Esophagus muscularis mucosa (tissue), 4 donors: ENCODE data around the gene CENPX. TPM values are rescaled to one million over a fixed set of nuclear protein-coding genes. Genes with fewer than 3 reads are reported as not detected.

ENCODE experiments used
- DNase-seq: peaks from one replicate; pipeline ENCODE4 v3.0.0-alpha.2; 2017; ENCODE audit errors: extremely low spot score
- H3K27ac ChIP-seq, 4 donors: fragments of 200-600 bp; sonication (generic); replicated peaks in 1 of 4; 1 replicate in 3 of 4; 2 replicates in 1 of 4; pipeline ENCODE4 v1.5.1; 2016 to 2019; ENCODE audit warnings: mild to moderate bottlenecking in 1 of 4
- H3K27me3 ChIP-seq, 4 donors: fragments of 200-600 bp; sonication (generic); one replicate each; pipeline versions ENCODE4 v1.5.1 to v1.6.0; 2016 to 2019
- H3K36me3 ChIP-seq, 4 donors: fragments of 200-600 bp; sonication (generic); one replicate each; pipeline ENCODE4 v1.5.1; 2016 to 2019
- H3K4me1 ChIP-seq, 4 donors: fragments of 200-600 bp; sonication (generic); one replicate each; pipeline ENCODE4 v1.5.1; 2016 to 2019
- H3K4me3 ChIP-seq, 4 donors: fragments of 200-600 bp; sonication (generic); 1 replicate in 2 of 4; 2 replicates in 2 of 4; pipeline ENCODE4 v1.5.1; 2016 to 2019; ENCODE audit warnings: mild to moderate bottlenecking in 4 of 4, moderate library complexity in 1 of 4
- H3K9me3 ChIP-seq, 4 donors: fragments of 200-600 bp; sonication (generic); 1 replicate in 3 of 4; 2 replicates in 1 of 4; pipeline ENCODE4 v1.5.1; 2016 to 2019
- CTCF ChIP-seq, 3 experiments: fragments of 200-600 bp in 2 of 3; fragments of 450-650 bp in 1 of 3; sonication (generic) in 2 of 3; IDR thresholded peaks; one replicate each; pipeline ENCODE4 v1.5.1; 2017 to 2019; ENCODE audit warnings: antibody characterized with exemption in 3 of 3, mild to moderate bottlenecking in 2 of 3, moderate library complexity in 1 of 3
- EP300 ChIP-seq: sonication (generic); formaldehyde crosslinking; IDR thresholded peaks from one replicate; pipeline ENCODE4 v1.6.1; 2017; ENCODE audit warnings: antibody characterized with exemption
- POLR2A ChIP-seq: fragments of 450-650 bp; IDR thresholded peaks from one replicate; pipeline ENCODE4 v1.6.1; 2017; ENCODE audit warnings: antibody characterized with exemption, moderate library complexity, mild to moderate bottlenecking, low read depth
- POLR2AphosphoS5 ChIP-seq, 2 donors: sonication (generic); formaldehyde crosslinking; IDR thresholded peaks; one replicate each; pipeline ENCODE4 v1.6.1; 2017; ENCODE audit warnings: antibody characterized with exemption in 2 of 2
- WGBS: methylation state at CpG from one replicate; pipeline ENCODE4 v1.1.5; 2018; 5-methylcytosine and 5-hydroxymethylcytosine counted together
- intact Hi-C: fragments of 100-400 bp; cut with DNase I; formaldehyde crosslinking; loops from one replicate; pipeline ENCODE4 v1.15.1; 2023
- total RNA-seq, 4 donors: library from RNA; depleted of rRNA; stranded (reverse); fragments of >200 nt; gene quantifications; one replicate each; pipeline versions ENCODE4 v1.1.0 to v1.2.1, GENCODE V29; 2016

CENPX gene
- total RNA-seq, 4 donors from 2014 or later = 62.5 to 109 (median 95.5) TPM

- H3K27ac ChIP-seq = no peak overlapping the region
- TF ChIP-seq CTCF (IDR thresholded peaks at IDR 0.05) (no peak), EP300 (no peak), POLR2AphosphoS5 (IDR thresholded peaks at IDR 0.05) (no peak), POLR2A (no peak)
- H3K9me3 ChIP-seq = no peaks in the 10 kb centered on the region
- H3K36me3 ChIP-seq = peaks cover 0 to 36% (median 20%) of the 10 kb centered on the region in 4 donors
- no peaks in the 10 kb centered on the region for H3K27me3 ChIP-seq
- 96% methylated on average over 14 of the region's 30 CpGs for WGBS
- H3K4me3 ChIP-seq = no peak overlapping the region
- intact Hi-C loops = no loop called here
- H3K4me1 ChIP-seq = peaks cover 27 to 43% (median 38%) of the 10 kb centered on the region in 4 donors
- DNase-seq = no peak
These were observed 15.0 kb downstream of the CENPX start for GRCh38 chr17:82007495-82008257.

DNA sequence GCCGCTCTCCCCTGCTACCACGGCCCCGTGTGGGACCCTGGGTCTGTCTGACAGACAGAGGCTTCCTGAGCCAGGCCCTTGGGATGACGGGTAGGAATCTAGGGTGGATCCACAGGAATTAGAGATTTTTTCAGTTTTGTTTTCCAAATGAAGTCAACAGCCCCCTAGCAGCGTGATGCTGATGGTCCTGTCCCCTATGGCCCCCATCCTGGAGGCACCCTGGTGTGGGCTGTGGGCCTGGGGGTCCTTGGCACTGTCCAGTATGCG lies 15.5 kb downstream of the CENPX start:
- intact Hi-C loops = no loop called here
- no peak for DNase-seq
- Histone ChIP-seq H3K27ac (no peak overlapping the region), H3K36me3 (peaks cover 0 to 31% (median 17%) of the 10 kb centered on the region in 4 donors), H3K27me3 (no peaks in the 10 kb centered on the region), H3K4me3 (no peak overlapping the region), H3K4me1 (peaks cover 28 to 43% (median 38%) of the 10 kb centered on the region in 4 donors), H3K9me3 (no peaks in the 10 kb centered on the region)
- WGBS = 91% methylated on average over 6 of the region's 6 CpGs
- TF ChIP-seq POLR2A = no peak
- no peak for TF ChIP-seq POLR2AphosphoS5 (IDR thresholded peaks at IDR 0.05)
- TF ChIP-seq CTCF (IDR thresholded peaks at IDR 0.05) = no peak
- TF ChIP-seq EP300 = no peak

- H3K4me1 ChIP-seq = peaks cover 28 to 43% (median 38%) of the 10 kb centered on the region in 4 donors
- no peak overlapping the region for H3K4me3 ChIP-seq
- WGBS = 51% methylated on average over 13 of the region's 24 CpGs
- H3K36me3 ChIP-seq = peaks cover 0 to 26% (median 15%) of the 10 kb centered on the region in 4 donors
- no peaks in the 10 kb centered on the region for H3K27me3 ChIP-seq
- TF ChIP-seq POLR2A (no peak), POLR2AphosphoS5 (IDR thresholded peaks at IDR 0.05) (no peak), EP300 (no peak), CTCF (IDR thresholded peaks at IDR 0.05) (no peak)
- H3K9me3 ChIP-seq = no peaks in the 10 kb centered on the region
- intact Hi-C loops = no loop called here
- no peak for DNase-seq
- no peak overlapping the region for H3K27ac ChIP-seq
These were observed 16.0 kb downstream of the CENPX start for GRCh38 chr17:82006468-82007227.

DNA sequence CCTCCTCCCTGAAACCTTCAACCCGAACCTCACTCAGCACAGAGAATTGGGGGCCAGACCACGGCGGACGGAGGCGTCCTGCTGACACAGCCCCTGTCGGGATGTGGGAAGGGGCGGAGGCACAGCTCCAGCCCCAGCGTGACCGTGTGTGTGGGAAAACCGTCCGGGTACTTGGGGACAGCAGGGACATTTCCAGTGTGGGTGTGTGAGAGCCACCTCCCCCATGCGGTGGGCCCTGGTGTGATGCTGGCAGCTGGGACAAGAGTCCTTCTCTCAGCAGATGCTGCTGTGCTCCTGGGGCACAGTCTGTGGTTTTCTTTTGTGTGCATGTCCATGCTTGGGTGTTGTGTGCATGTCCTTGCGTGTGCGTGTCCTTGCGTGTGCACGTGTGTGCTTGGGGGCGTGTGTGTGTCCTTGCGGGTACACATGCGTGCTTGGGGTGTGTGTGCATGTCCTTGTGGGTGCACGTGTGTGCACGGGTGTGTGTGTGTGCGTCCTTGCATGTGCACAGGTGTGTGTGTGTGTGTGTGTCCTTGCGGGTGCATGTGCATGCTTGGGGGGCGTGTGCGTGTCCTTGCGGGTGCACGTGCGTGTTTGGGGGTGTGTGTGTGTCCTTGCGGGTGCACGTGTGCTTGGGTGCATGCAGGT lies 16.9 kb downstream of the CENPX start:
- Histone ChIP-seq H3K9me3 (no peaks in the 10 kb centered on the region), H3K36me3 (peaks cover 0 to 21% (median 11%) of the 10 kb centered on the region in 4 donors), H3K4me1 (peaks cover 28 to 43% (median 38%) of the 10 kb centered on the region in 4 donors), H3K27me3 (no peaks in the 10 kb centered on the region), H3K4me3 (no peak overlapping the region), H3K27ac (no peak overlapping the region)
- no peak for TF ChIP-seq POLR2AphosphoS5 (IDR thresholded peaks at IDR 0.05)
- TF ChIP-seq EP300 = no peak
- TF ChIP-seq CTCF (IDR thresholded peaks at IDR 0.05) = no peak
- no peak for TF ChIP-seq POLR2A
- 84% methylated on average over 29 of the region's 30 CpGs for WGBS
- intact Hi-C loops = no loop called here
- no peak for DNase-seq
